IMR-90 (cell line): ENCODE results near the gene DCP1A. TPM values are rescaled to one million over a fixed set of nuclear protein-coding genes. Genes with fewer than 3 reads are reported as not detected.
A peak's percentile ranks its signal among the peaks of the same experiment; 100 is the strongest.

ENCODE experiments used
- ATAC-seq: fragments of 200-7000 bp; cut with Tn5 transposase; 2 replicates; pipeline ENCODE4 v1.9.1; 2020; ENCODE audit warnings: low read depth, mild to moderate bottlenecking, moderate library complexity
- BruUV-seq: library from RNA; stranded (reverse); fragments of 400-500 nt; replicated peaks from 2 replicates; lab custom pipeline; 2021; lab: Mats Ljungman, UMichigan
- CTCF ChIA-PET: fragments of 300-600 bp; formaldehyde crosslinking; extraction: SDS; loops from one replicate; lab custom pipeline; 2021; ENCODE audit warnings: antibody characterized with exemption; lab: Yijun Ruan, JAX
- POLR2A ChIA-PET: fragments of 300-600 bp; sonication (Branson Sonifier 250); formaldehyde crosslinking; loops from one replicate; lab custom pipeline; 2022; ENCODE audit warnings: antibody characterized with exemption; ENCODE audit not compliant: unreplicated experiment; lab: Charles Lee
- DNase-seq: peaks from one replicate; pipeline ENCODE4 v3.0.0; 2013
- H2AFZ ChIP-seq: replicated peaks from 2 replicates; pipeline ENCODE3; 2013; ENCODE audit warnings: low read length, mild to moderate bottlenecking; ENCODE audit not compliant: poor library complexity
- H2AK5ac ChIP-seq: 2 replicates; pipeline ENCODE4 v1.6.1; 2013; ENCODE audit warnings: low read depth, low read length, inconsistent platforms
- H2AK9ac ChIP-seq: replicated peaks from 2 replicates; pipeline ENCODE3; 2013; ENCODE audit warnings: mild to moderate bottlenecking, low read depth, low read length, moderate library complexity; ENCODE audit not compliant: poor library complexity
- H2BK120ac ChIP-seq: 2 replicates; pipeline ENCODE4 v1.6.1; 2013; ENCODE audit warnings: low read depth, low read length, inconsistent platforms
- H2BK15ac ChIP-seq: 3 replicates; pipeline ENCODE4 v1.6.1; 2013; ENCODE audit warnings: low read depth, low read length, inconsistent platforms
- H2BK20ac ChIP-seq: 2 replicates; pipeline ENCODE4 v1.6.1; 2013; ENCODE audit warnings: low read depth, mild to moderate bottlenecking, inconsistent platforms, low read length, moderate library complexity
- H2BK5ac ChIP-seq: 2 replicates; pipeline ENCODE4 v1.6.1; 2013; ENCODE audit warnings: mild to moderate bottlenecking, low read depth, low read length, inconsistent platforms; ENCODE audit not compliant: poor library complexity, severe bottlenecking
- H3K14ac ChIP-seq: replicated peaks from 2 replicates; pipeline ENCODE4 v1.6.1; 2013; ENCODE audit warnings: low read depth, low read length, inconsistent platforms
- H3K18ac ChIP-seq: 2 replicates; pipeline ENCODE4 v1.6.1; 2013; ENCODE audit warnings: low read depth, low read length, control low read depth
- H3K23ac ChIP-seq: 2 replicates; pipeline ENCODE4 v1.6.1; 2013; ENCODE audit warnings: low read depth, low read length, inconsistent platforms
- H3K27ac ChIP-seq: 2 replicates; pipeline ENCODE4 v1.5.1; 2013; ENCODE audit warnings: mild to moderate bottlenecking, control low read depth, low read length; ENCODE audit not compliant: insufficient read depth
- H3K27me3 ChIP-seq: 2 replicates; pipeline ENCODE4 v1.6.1; 2013; ENCODE audit warnings: low read length; ENCODE audit not compliant: control insufficient read depth, insufficient read depth
- H3K36me3 ChIP-seq: 2 replicates; pipeline ENCODE4 v1.6.1; 2013; ENCODE audit warnings: low read length, mixed read lengths; ENCODE audit not compliant: control insufficient read depth, insufficient read depth
- H3K4ac ChIP-seq: 2 replicates; pipeline ENCODE4 v1.6.1; 2013; ENCODE audit warnings: low read depth, low read length, inconsistent platforms
- H3K4me1 ChIP-seq: 2 replicates; pipeline ENCODE4 v1.6.1; 2013; ENCODE audit warnings: low read length, mixed read lengths; ENCODE audit not compliant: control insufficient read depth, insufficient read depth
- H3K4me2 ChIP-seq: 2 replicates; pipeline ENCODE4 v1.6.1; 2013; ENCODE audit warnings: low read depth, mild to moderate bottlenecking, control low read depth, low read length, moderate library complexity
- H3K4me3 ChIP-seq: 2 replicates; pipeline ENCODE4 v1.5.1; 2013; ENCODE audit warnings: low read depth, mild to moderate bottlenecking, control low read depth, low read length, moderate library complexity; ENCODE audit not compliant: insufficient read depth
- H3K56ac ChIP-seq: 2 replicates; pipeline ENCODE4 v1.6.1; 2013; ENCODE audit warnings: low read length, inconsistent platforms; ENCODE audit not compliant: insufficient read depth; ENCODE audit errors: extremely low read depth
- H3K79me1 ChIP-seq, 2 experiments: 2 replicates each; pipeline ENCODE4 v1.6.1; 2013; ENCODE audit warnings: low read length in 2 of 2, inconsistent platforms in 1 of 2, low read depth in 1 of 2
- H3K9ac ChIP-seq: 2 replicates; pipeline ENCODE4 v1.6.1; 2013; ENCODE audit warnings: low read depth, low read length, control low read depth
- H3K9me1 ChIP-seq: 2 replicates; pipeline ENCODE4 v1.6.1; 2013; ENCODE audit warnings: low read length, inconsistent platforms; ENCODE audit not compliant: insufficient read depth
- H3K9me3 ChIP-seq: 2 replicates; pipeline ENCODE4 v1.6.1; 2013; ENCODE audit warnings: low read length; ENCODE audit not compliant: control insufficient read depth, insufficient read depth
- H4K20me1 ChIP-seq: 2 replicates; pipeline ENCODE4 v1.6.1; 2013; ENCODE audit warnings: low read length, inconsistent platforms; ENCODE audit not compliant: insufficient read depth
- H4K5ac ChIP-seq: 2 replicates; pipeline ENCODE4 v1.6.1; 2013; ENCODE audit warnings: mild to moderate bottlenecking, low read depth, low read length, control low read depth
- H4K8ac ChIP-seq, 2 experiments: 2 replicates each; pipeline ENCODE4 v1.6.1; 2013; ENCODE audit warnings: low read depth in 2 of 2, low read length in 2 of 2, control low read depth in 1 of 2, inconsistent platforms in 1 of 2
- H4K91ac ChIP-seq: 2 replicates; pipeline ENCODE4 v1.6.1; 2013; ENCODE audit warnings: low read depth, low read length, inconsistent platforms; ENCODE audit not compliant: insufficient read depth
- BHLHE40 ChIP-seq: fragments of 150-350 bp; IDR thresholded peaks from 2 replicates; pipeline ENCODE4 v1.6.1; 2016; ENCODE audit warnings: mild to moderate bottlenecking, low read depth, low read length
- CEBPB ChIP-seq: IDR thresholded peaks from 2 replicates; pipeline ENCODE4 v1.6.1; 2012; ENCODE audit warnings: low read depth, low read length, improper control_type of control experiment
- CHD1 ChIP-seq: IDR thresholded peaks from 2 replicates; pipeline ENCODE4 v1.6.1; 2012; ENCODE audit warnings: low read depth, low read length, improper control_type of control experiment
- FOS ChIP-seq: fragments of 150-350 bp; IDR thresholded peaks from 2 replicates; pipeline ENCODE4 v1.6.1; 2016; ENCODE audit warnings: low read depth, low read length
- MAFK ChIP-seq: IDR thresholded peaks from 2 replicates; pipeline ENCODE4 v1.6.1; 2012; ENCODE audit warnings: low read depth, low read length, improper control_type of control experiment
- MAZ ChIP-seq: IDR thresholded peaks from 2 replicates; pipeline ENCODE4 v1.6.1; 2012; ENCODE audit warnings: low read depth, mild to moderate bottlenecking, low read length, improper control_type of control experiment, moderate library complexity, borderline replicate concordance
- MXI1 ChIP-seq: IDR thresholded peaks from 2 replicates; pipeline ENCODE4 v1.6.1; 2012; ENCODE audit warnings: low read depth, mild to moderate bottlenecking, low read length, moderate library complexity, borderline replicate concordance
- NFE2L2 ChIP-seq: fragments of 150-350 bp; IDR thresholded peaks from 2 replicates; pipeline ENCODE4 v1.6.1; 2016; ENCODE audit warnings: low read depth, mild to moderate bottlenecking, low read length
- POLR2A ChIP-seq: IDR thresholded peaks from 2 replicates; pipeline ENCODE4 v1.6.1; 2012; ENCODE audit warnings: mild to moderate bottlenecking, low read depth, low read length
- RAD21 ChIP-seq: IDR thresholded peaks from 2 replicates; pipeline ENCODE4 v1.6.1; 2012; ENCODE audit warnings: low read length, improper control_type of control experiment
- RCOR1 ChIP-seq: IDR thresholded peaks from 2 replicates; pipeline ENCODE4 v1.6.1; 2012; ENCODE audit warnings: mild to moderate bottlenecking, low read length, improper control_type of control experiment; ENCODE audit not compliant: insufficient replicate concordance
- RFX5 ChIP-seq: IDR thresholded peaks from 2 replicates; pipeline ENCODE4 v1.8.0; 2012; ENCODE audit warnings: low read depth, mild to moderate bottlenecking, low read length, moderate library complexity
- SMC3 ChIP-seq: fragments of 150-350 bp; IDR thresholded peaks from 2 replicates; pipeline ENCODE4 v1.6.1; 2016; ENCODE audit warnings: low read depth, mild to moderate bottlenecking, antibody characterized with exemption, low read length, moderate library complexity
- WGBS, 2 experiments: methylation state at CpG; one replicate each; pipeline versions ENCODE4 v1.1.5 to v1.1.7; 2013; ENCODE audit warnings: missing lambda C conversion rate in 2 of 2; ENCODE audit not compliant: insufficient read length in 1 of 2; ENCODE audit errors: extremely low coverage in 2 of 2; 5-methylcytosine and 5-hydroxymethylcytosine counted together
- dilution Hi-C: fragments of 300-500 bp; cut with HindIII; formaldehyde crosslinking; loops from one replicate; pipeline ENCODE4 v1.14.3; 2018; ENCODE audit warnings: low sequenced_read_pairs; ENCODE audit not compliant: unreplicated experiment
- in situ Hi-C: fragments of 300-500 bp; cut with MboI; formaldehyde crosslinking; loops from 3 replicates; pipeline ENCODE4 v1.14.3; 2019; ENCODE audit warnings: low sequenced_read_pairs, inconsistent platforms, mixed read lengths
- intact Hi-C: fragments of 100-400 bp; cut with micrococcal nuclease; formaldehyde crosslinking; loops from 2 replicates; pipeline ENCODE4 v1.10.0; 2022
- polyA plus RNA-seq, 3 experiments: library from polyadenylated mRNA; depleted of rRNA; stranded (reverse); fragments of >200 nt; gene quantifications; 2 replicates each; pipeline ENCODE4 v1.2.3, GENCODE V29; 2012; ENCODE audit warnings: low replicate concordance in 1 of 3
- total RNA-seq: library from RNA; depleted of rRNA; stranded (reverse); fragments of >200 nt; gene quantifications from 2 replicates; pipeline ENCODE4 v1.2.3, GENCODE V29; 2012
- TF ChIP-seq, protein P1 (sequence below): conservative IDR thresholded peaks from 2 replicates; pipeline ENCODE4 v1.5.1; 2012; ENCODE audit warnings: mild to moderate bottlenecking, low read depth, low read length, improper control_type of control experiment
- TF ChIP-seq, protein P2 (sequence below): fragments of 150-350 bp; IDR thresholded peaks from 2 replicates; pipeline ENCODE4 v1.6.1; 2016; ENCODE audit warnings: low read depth, mild to moderate bottlenecking, low read length, moderate library complexity, borderline replicate concordance
- TF ChIP-seq, protein P3 (sequence below): fragments of 150-350 bp; IDR thresholded peaks from 2 replicates; pipeline ENCODE4 v1.6.1; 2017; ENCODE audit warnings: mild to moderate bottlenecking, antibody characterized with exemption, low read length, low read depth

The DCP1A gene
- total and polyA plus RNA-seq, 2 of the 4 experiments (the other 2 are of a cell fraction) = 13.2 to 30.1 TPM

DNA sequence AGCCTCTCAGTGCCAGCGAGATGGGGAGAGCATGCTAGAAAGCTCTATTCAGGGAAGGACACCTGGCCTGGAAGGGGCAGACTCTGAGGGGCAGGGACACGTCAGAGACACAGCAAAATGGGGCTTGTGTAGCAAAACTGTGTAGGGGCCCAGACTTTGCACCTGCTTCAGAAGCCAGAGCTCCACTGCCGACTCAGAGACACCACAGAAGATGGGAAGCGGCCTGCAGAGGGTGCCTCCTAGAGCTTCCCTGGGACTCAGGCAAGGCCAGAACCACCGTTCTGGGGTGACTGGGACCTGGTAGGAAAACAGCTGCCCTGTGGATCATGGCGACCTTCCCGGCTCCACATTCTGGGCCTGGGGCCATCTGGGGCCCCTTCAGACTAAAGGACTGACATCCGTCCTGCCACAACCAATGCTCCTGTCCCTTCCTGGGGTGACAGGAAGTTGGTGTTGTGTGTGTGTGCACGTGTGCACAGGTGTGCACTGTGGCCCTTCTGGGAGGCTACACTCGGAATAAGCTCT lies 74.1 kb downstream of the DCP1A start:
- H4K8ac ChIP-seq = no peak overlapping the region
- WGBS, 2 experiments = 100% methylated on average over 2 of the region's 10 CpGs; no CpG with 5 or more reads in 1 of the 2 experiments
- no peak overlapping the region for H3K9ac ChIP-seq
- in situ Hi-C loops (no loop called here), intact Hi-C loops (no loop called here), dilution Hi-C loops (no loop called here)
- H3K79me1 ChIP-seq = peaks cover 0 to 10% of the 10 kb centered on the region in 2 experiments; a peak in 2 of 4 replicates
- no peak overlapping the region for H2AFZ ChIP-seq
- H4K91ac ChIP-seq = peak overlapping the region; percentile 32
- no peak overlapping the region for H3K4me2 ChIP-seq
- peak overlapping the region; percentile 60; the same call in 1 of the 3 replicates for H2BK15ac ChIP-seq
- no peak overlapping the region for H3K14ac ChIP-seq
- H3K18ac ChIP-seq = no peak overlapping the region
- peak overlapping the region; percentile 33; the same call in 1 of the 2 replicates for H2AK5ac ChIP-seq
- no peak overlapping the region for H2BK5ac ChIP-seq
- H4K20me1 ChIP-seq = no peaks in the 10 kb centered on the region
- no peak overlapping the region for H3K4me3 ChIP-seq
- H3K23ac ChIP-seq = no peak overlapping the region
- peak overlapping the region; percentile 60; the same call in 1 of the 2 replicates for H2BK20ac ChIP-seq
- BruUV-seq = no TSS peak
- H3K27me3 ChIP-seq = no peaks in the 10 kb centered on the region
- H4K5ac ChIP-seq = no peak overlapping the region
- H3K9me3 ChIP-seq = no peaks in the 10 kb centered on the region
- peaks cover 11% of the 10 kb centered on the region for H3K4me1 ChIP-seq
- POLR2A ChIA-PET = no interaction called here
- H3K36me3 ChIP-seq = no peaks in the 10 kb centered on the region
- DNase-seq (no peak), ATAC-seq (no peak)
- H3K9me1 ChIP-seq = peaks cover 15% of the 10 kb centered on the region; the same call in 1 of the 2 replicates
- no peak overlapping the region for H3K56ac ChIP-seq
- no peak for TF ChIP-seq MAZ
- TF ChIP-seq, protein P1, sequence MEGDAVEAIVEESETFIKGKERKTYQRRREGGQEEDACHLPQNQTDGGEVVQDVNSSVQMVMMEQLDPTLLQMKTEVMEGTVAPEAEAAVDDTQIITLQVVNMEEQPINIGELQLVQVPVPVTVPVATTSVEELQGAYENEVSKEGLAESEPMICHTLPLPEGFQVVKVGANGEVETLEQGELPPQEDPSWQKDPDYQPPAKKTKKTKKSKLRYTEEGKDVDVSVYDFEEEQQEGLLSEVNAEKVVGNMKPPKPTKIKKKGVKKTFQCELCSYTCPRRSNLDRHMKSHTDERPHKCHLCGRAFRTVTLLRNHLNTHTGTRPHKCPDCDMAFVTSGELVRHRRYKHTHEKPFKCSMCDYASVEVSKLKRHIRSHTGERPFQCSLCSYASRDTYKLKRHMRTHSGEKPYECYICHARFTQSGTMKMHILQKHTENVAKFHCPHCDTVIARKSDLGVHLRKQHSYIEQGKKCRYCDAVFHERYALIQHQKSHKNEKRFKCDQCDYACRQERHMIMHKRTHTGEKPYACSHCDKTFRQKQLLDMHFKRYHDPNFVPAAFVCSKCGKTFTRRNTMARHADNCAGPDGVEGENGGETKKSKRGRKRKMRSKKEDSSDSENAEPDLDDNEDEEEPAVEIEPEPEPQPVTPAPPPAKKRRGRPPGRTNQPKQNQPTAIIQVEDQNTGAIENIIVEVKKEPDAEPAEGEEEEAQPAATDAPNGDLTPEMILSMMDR = no peak
- TF ChIP-seq BHLHE40 = no peak
- no peak for TF ChIP-seq SMC3
- no peak for TF ChIP-seq NFE2L2
- TF ChIP-seq, protein P2, sequence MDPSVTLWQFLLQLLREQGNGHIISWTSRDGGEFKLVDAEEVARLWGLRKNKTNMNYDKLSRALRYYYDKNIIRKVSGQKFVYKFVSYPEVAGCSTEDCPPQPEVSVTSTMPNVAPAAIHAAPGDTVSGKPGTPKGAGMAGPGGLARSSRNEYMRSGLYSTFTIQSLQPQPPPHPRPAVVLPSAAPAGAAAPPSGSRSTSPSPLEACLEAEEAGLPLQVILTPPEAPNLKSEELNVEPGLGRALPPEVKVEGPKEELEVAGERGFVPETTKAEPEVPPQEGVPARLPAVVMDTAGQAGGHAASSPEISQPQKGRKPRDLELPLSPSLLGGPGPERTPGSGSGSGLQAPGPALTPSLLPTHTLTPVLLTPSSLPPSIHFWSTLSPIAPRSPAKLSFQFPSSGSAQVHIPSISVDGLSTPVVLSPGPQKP = no peak
- TF ChIP-seq POLR2A = no peak
- TF ChIP-seq, protein P3, sequence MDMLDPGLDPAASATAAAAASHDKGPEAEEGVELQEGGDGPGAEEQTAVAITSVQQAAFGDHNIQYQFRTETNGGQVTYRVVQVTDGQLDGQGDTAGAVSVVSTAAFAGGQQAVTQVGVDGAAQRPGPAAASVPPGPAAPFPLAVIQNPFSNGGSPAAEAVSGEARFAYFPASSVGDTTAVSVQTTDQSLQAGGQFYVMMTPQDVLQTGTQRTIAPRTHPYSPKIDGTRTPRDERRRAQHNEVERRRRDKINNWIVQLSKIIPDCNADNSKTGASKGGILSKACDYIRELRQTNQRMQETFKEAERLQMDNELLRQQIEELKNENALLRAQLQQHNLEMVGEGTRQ = no peak
- no peak for TF ChIP-seq MXI1
- TF ChIP-seq FOS = no peak
- no peak for TF ChIP-seq CHD1
- TF ChIP-seq RFX5 = no peak
- TF ChIP-seq CEBPB = no peak
- no peak for TF ChIP-seq MAFK
- no peak for TF ChIP-seq RCOR1
- TF ChIP-seq RAD21 = no peak
- H2AK9ac ChIP-seq = peak overlapping the region; percentile 82
- H3K4ac ChIP-seq = peak overlapping the region; percentile 34; the same call in 1 of the 2 replicates
- H2BK120ac ChIP-seq = peak overlapping the region; percentile 54
- no peak overlapping the region for H3K27ac ChIP-seq
- CTCF ChIA-PET = no interaction called here
